NCI-H2227 (cell line): ENCODE results near the gene PRICKLE4.
"Not testable (repeated sequence)": the region's sequence is repeated elsewhere in the genome, so short reads cannot be mapped to it uniquely, and the experiment has no call there.

Experiments
- DNase-seq: peaks from one replicate; lab custom pipeline; 2025; ENCODE audit not compliant: unreplicated experiment; lab: John Stamatoyannopoulos, UW

PRICKLE4 gene

DNA sequence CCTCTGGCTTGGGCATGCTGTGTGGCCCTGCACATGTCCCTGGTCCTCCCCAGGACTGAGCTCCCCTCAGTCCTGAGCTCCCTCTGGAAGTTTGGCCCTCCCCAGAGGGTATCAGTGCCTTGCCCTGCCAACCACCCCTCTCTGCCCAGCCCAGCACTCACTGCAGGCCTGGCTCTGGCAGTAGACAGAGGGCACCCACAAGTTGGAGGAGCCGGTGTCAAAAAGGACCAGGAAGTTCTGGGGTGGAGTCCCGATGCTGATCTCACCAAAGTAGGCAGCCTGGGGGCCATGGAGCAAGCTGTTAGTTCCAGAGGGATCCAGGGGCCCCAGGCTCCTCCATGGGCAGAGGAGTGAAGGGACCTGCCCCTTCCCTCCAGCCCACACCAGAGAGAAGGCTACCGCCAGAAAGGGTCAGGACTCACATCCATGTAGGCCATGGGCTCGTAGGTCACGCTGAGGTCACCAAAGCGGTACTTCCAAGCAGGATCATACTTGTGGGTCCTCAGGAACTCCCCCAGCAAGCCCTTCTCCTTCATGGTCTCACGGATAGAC lies 36.3 kb upstream of the PRICKLE4 start:
- no peak for DNase-seq

DNA sequence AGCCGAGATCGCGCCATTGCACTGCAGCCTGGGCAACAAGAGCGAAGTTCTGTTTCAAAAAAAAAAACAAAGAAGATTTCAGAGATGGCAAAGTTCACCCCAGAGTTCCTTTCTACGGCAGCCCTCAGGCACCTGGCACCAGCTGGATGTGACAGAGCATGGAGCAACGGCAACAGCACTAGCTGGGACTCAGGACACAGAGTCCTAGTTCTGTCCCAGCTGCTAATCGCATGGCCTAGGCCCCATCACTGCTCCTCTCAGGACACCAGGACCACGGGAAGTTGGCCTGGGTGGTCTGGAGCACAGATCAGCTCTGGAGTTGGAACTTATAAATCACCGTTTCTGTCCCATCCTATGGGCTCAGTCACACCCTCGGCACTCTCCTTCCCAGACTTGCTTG lies 34.5 kb upstream of the PRICKLE4 start:
- DNase-seq: no peak

DNA sequence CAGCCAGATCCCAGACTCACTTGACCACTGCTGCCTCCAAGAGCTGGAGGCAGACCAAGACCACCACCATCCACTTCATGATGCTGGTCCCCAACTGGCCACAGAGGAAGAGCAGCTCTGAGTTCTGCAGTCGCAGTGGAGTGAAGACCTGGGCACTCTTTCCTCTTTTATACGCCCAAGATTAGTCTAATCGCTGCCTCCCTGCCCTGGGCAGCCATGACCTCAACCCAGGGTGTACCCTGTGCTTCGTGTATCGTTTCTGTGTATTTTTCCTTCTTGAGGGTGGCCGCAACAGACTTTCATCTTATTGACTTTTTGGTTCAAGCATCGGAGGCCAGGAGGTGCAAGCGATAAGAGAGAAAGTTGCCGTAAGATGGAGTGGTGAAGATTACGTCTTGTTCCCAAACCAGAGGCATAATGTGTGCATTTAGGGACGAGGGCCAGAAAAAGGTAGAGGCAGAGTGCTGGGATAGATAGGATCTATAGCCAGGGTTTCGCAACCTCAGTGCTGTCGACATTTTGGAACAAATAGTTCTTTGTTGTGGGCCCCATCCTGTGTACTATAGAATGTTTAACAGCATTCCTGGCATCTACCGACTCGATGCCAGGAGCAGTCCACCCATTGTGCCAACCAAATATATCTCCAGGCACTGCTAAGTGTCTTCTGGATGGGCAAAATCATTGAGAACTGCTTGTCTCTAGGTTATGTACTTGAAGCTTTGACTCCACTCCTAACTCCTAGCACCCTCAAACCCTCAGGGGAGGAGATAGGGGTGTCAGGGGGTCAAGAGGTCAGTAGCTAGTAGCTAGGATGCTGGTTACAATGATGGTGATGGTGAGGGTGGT lies 33.1 kb upstream of the PRICKLE4 start, which contains the start of gene PGC:
Gene PGC, minus strand, starts transcription at position 142 of the 846 bp plus-strand sequence. Its CDS starts 63 bp downstream, at position 79.
- DNase-seq: no peak

DNA sequence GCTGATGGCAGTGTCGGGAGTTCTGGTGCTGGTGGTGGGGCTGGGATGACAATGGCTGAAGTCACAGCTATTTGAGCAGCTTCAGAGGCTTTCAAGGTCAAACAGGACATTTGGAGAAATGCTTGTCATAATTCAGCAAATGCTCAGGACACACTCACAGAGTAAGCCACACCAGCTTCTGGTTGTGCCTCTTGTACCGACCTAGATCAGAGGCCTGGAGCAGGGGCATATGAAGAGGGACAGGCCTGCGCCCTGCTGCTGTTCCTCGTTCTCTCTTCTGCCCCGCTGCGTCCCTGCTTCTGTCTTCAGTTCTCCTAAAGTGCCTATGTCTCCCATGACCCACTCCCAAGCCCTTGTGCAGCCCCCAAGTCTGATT lies 32.5 kb upstream of the PRICKLE4 start:
- DNase-seq: no peak

DNA sequence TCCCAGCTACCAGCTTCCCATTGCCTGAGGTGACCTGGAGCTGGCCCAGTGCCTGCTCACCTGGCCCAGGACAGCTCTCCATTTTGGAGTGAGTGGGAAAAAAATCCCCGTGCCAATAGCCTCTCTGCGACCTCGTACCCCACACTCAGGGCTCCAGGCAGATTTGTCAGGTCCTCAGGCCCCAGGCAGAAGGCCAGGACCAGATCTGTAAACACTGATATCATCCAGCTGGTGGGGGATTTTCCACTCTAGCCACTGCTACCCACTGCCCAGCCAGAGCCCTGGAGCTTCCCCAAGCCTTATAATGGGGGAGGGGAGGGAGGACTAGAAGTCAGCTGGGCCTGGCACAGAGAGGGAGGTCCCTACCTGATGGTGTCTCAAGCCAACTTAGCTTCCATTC lies 32.0 kb upstream of the PRICKLE4 start:
- no peak for DNase-seq

DNA sequence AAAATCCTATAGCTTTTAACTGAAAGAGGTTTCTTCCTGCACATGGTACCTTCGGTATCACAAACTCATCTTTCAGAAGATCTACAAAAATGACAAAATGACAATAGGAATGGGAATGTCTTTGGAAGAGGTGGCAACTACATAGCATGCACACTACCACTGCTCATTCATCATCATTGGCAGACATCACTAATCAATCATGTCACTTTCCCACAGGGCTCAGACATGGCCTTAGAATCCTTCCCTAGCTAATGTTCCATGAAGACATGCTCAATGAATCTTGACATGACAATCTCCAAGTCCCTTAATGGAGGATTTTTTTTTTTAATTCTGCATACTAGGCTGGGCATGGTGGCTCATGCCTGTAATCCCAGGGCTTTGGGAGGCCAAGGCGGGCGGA lies 30.2 kb upstream of the PRICKLE4 start:
- no peak for DNase-seq

- no peak for DNase-seq
Observed at GRCh38 chr6:41755895-41756294, 24.7 kb upstream of the PRICKLE4 start.

GRCh38 chr6:41756354-41756753 lies 24.2 kb upstream of the PRICKLE4 start:
- no peak for DNase-seq

- DNase-seq: no peak
Observed at GRCh38 chr6:41757271-41757670, 23.3 kb upstream of the PRICKLE4 start.

- DNase-seq: no peak
Observed at GRCh38 chr6:41757931-41758640, 22.5 kb upstream of the PRICKLE4 start.

GRCh38 chr6:41758641-41759035 lies 21.9 kb upstream of the PRICKLE4 start:
- no peak for DNase-seq

DNA sequence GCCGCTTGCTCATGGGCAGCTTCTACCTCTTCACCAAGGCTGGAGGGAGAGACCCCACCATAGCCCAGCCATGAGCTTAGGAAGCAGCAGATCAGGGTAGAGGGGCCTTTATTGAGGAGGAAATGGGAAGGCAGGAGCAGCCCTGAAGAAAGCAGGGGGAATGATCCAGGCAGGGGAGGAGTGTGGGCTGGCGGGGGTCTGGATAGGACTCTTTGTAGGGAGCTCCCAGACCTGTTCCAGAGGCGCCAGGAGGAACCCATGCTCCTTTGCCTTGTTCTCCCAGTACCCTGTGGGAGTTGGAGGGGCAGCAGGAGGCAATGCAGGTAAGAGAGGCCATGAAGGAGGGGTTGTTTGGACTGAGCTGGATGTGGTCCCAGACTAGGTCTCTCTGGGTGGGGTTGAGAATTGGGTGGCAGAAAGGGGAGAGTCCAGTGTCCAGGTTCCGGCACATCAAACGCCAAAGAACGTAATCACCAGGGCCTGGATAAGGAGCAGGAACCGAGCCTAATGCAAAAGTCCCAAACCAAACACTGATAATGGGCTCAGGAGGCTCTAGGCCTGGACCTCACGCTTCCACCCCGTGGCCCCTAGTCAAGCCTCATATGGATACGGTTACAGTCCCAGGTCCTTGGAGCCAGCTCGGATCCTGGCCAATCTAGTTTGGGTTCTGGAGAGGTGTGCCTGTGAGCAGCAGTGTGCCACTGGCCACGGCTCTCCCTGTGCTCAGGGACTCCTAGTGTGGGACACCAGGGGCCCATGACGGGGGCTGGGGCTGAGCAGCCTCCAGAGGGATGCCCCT lies 21.3 kb upstream of the PRICKLE4 start:
- DNase-seq: no peak

GRCh38 chr6:41759905-41760579 lies 20.5 kb upstream of the PRICKLE4 start:
- no peak for DNase-seq

DNA sequence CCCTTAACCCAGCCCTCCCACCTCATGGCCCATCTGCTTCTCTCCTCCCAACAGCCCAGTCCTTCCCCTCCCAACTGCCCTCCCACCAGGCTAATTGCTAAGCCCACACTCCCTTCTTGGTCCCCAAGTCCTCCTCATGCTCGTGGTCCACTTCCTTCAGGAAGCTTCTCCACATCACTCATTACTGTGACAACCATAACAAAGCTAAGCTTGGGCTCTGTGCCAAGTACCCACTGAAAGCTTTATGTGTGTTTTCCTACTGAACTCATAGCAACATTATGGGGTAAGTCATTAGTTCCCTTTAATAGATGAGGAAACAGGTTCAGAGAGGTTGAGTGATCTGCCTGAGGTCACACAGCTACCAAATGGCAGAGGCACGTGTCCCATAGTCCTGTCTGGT lies 17.1 kb upstream of the PRICKLE4 start:
- no peak for DNase-seq

DNA sequence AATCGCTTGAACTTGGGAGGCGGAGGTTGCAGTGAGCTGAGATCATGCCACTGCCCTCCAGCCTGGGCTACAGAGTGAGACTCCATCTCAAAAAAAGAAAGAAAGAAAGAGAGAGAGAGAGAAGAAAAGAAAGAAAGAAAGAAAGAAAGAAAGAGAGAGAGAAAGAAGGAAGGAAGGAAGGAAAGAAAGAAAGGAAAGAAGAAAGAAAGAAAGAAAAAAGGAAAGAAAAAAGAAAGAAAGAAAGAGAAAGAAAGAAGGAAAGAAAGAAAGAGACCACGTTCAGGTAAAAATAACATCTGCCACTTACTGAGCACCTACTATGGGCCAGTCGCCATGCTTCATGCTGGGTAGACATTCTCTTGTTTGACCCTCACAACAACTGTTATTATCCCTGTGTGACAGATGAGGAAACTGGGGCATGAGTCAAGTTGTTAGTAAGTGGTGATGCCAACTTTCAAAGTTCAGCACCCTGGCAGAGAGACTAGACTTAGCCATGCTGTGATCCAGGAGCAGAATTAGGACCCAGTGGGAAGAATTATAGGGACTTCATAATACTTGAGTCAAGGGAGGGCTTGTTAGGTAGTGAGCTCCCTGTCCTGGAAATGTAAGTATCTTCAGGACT lies 14.4 kb upstream of the PRICKLE4 start:
- DNase-seq: not testable (repeated sequence)

DNA sequence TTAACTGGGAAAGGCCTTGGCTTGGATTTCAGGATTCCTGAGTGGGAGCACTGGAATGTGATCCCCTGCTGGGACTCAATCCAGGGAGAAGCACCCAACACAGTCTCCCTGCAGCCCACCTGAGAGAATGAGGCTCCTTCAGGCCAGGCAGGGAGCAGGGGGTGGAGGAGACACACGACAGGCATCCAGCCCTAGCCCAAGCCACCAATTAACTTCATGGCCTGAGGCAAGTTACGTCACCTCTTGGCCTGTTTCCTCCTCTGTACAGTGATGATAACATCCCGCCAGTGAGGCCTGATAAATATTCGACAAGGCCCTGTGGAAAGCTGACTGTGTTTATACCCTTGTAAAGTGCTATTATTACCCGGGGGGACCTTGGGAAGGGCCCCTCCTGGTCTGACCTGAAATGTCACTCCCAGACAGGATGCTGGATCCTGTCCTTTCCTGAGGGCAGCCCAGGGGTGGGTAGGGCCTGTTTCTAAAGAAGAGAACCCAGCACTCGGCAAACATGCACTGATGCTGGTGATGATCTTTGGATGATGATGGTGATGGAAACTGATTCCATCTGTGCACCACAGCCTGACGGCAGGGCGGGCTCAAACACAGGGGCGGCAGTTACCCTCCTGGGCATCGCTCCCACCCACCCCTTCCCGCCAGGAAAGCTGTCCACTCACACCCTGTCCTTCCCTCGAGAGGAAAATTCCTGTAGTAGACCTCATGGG lies 13.3 kb upstream of the PRICKLE4 start:
- no peak for DNase-seq

DNA sequence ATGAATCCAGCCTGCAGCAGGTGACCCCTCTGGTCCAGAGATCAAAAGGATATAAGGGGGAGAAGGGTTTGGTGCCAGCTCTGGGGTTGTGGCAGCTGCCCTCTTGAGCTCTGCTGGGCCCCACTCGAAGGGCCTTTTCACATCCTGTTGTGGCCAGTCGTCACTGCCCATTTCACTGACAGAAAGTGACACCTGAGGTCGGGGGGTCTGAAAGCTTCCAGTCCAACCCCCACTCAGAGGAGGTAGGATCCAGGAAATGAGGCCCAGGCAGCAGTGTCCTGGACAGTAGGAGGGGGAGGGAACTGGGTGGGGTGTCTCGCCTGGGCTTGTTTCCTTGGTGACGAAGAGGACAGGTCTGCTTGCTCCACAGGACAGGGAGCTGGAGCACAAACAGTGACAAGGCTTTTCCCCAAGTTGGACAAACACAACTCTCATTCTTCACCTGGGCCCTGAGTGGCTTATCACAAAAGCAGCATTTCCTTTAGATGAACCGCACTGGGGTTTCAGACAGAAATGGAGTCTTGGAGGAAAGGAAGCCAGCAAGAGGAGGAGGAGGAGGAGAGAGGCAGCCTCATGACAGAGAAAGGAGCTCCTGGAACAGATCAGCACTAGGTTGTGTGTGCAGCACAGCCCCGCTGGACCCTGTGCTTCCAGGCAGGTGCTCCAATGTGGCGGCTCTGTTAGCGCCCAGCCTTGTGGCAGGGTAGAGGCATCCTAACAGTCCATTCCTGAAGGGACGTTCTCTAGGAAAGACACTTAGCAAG lies 11.9 kb upstream of the PRICKLE4 start:
- no peak for DNase-seq

DNA sequence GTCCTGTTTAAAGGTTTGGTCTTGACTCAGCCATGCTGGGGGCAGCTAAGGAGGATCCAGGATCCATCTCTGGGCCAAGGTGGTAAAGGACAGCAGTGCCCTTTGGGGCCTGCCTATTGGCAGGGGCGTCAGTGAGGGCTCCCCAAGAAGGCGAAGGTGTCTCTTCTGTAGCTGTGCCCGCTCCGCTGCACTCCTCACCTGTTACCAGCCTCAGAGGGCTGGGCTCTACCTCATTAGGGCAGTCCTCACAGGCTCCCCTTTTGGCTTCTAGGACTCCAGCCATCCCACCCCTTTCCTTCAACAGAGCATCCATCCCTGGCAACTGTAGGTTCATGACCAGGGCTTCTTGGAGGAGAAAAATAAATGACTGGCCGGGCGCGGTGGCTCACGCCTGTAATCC lies 11.2 kb upstream of the PRICKLE4 start:
- DNase-seq: no peak
